HG03558 (cell line): ENCODE measurements around the gene OBSCN.

Experiments used
- ATAC-seq: cut with Tn5 transposase; IDR thresholded peaks from one replicate; pipeline ENCODE4 v1.9.1; 2021; ENCODE audit warnings: moderate number of reproducible peaks; ENCODE audit not compliant: unreplicated experiment; ENCODE audit errors: extremely low read depth

Gene OBSCN

GRCh38 chr1:228336308-228337030, 128.6 kb downstream of the OBSCN start:
- ATAC-seq, result no peak

DNA sequence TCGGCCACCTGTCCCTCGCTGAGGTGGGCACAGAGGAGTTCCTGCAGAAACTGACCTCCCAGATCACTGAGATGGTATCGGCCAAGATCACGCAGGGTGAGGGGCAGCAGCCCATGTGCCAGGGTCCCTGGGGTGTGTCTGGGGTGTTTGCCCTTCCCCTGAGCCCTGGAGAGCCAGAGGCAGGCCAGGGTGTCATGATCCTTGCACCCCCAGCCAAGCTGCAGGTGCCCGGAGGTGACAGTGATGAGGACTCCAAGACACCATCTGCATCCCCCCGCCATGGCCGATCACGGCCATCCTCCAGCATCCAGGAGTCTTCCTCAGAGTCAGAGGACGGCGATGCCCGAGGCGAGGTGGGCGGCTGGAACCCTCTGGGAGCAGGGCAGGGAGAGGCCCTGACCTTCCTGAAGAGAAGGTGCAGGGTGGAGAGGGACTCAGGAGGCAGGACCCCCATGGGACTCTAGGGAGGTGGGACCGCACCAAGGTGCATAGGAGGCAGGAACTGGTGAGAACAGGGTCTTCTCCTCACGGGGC, 129.3 kb downstream of the OBSCN start:
- ATAC-seq, result no peak

DNA sequence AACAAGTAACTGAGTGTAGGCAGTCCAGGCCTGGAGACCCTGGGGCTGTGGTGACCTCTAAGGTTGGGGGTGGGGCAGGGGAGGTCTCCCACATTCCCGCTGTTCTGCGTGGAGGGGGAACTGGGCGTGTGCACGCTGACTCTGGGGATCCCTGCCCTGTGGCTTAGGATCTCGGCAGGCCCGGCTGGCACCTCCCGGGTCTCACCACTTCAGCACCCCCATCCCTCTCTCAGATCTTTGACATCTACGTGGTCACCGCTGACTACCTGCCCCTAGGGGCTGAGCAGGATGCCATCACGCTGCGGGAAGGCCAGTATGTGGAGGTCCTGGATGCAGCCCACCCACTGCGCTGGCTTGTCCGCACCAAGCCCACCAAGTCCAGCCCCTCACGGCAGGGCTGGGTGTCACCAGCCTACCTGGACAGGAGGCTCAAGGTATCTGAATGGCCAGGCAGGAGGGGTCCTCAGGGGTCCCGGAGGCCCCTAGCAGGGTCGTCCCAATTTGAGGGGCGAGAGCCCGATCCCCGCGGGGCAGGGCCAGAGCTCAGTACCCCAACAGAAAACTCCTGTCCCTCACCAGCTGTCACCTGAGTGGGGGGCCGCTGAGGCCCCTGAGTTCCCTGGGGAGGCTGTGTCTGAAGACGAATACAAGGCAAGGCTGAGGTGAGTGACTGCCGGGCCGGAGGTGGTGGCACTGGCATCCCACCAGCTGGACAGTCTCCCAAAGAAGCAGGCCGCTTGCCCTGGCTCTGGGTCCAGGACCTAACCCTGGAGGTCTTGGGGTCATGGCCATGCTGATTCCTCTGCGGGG, 130.1 kb downstream of the OBSCN start:
- ATAC-seq, result no peak

GRCh38 chr1:228338521-228339051, 130.7 kb downstream of the OBSCN start:
- no peak for ATAC-seq

GRCh38 chr1:228339059-228339704, 131.3 kb downstream of the OBSCN start:
- ATAC-seq, result no peak

GRCh38 chr1:228339766-228340685, 132.2 kb downstream of the OBSCN start:
- ATAC-seq, result no peak

DNA sequence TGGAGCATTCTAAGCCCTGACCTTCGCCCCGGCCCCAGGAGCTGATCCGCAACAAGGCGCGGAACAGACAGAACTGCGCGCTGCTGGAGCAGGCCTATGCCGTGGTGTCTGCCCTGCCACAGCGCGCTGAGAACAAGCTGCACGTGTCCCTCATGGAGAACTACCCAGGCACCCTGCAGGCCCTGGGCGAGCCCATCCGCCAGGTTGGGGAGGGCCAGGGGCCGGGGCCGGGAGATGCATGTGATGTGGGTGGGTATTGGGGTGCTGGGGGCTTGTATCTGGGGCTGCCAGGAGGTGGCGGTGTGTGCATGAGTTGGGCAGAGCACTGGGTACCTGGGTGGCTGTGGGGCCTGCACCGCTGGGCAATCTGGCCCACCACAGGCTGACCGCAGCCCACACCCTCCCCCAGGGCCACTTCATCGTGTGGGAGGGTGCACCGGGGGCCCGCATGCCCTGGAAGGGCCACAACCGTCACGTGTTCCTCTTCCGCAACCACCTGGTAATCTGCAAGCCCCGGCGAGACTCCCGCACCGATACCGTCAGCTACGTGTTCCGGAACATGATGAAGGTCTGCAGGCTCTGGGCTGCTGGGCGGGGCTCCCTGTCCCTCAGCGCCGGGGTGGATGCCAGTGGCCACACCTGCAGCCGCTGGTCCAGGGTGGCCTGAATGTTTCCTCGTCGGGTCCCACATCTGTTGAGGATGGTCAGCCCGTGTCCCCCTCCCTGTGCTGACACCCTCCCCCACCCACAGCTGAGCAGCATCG, 133.0 kb downstream of the OBSCN start:
- no peak for ATAC-seq

DNA sequence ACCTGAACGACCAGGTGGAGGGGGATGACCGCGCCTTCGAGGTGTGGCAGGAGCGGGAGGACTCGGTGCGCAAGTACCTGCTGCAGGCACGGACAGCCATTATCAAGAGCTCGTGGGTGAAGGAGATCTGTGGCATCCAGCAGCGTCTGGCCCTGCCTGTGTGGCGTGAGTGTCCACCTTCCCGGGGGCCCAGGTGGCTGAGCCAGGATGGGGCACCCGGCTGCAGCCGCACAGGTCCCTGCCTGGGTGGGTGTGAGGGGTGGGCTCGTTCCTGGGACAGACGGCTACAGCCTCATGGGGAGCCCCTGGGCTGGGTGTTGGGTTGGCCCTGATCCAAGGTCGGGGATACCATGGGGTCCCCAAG, 133.6 kb downstream of the OBSCN start:
- ATAC-seq, result no peak

DNA sequence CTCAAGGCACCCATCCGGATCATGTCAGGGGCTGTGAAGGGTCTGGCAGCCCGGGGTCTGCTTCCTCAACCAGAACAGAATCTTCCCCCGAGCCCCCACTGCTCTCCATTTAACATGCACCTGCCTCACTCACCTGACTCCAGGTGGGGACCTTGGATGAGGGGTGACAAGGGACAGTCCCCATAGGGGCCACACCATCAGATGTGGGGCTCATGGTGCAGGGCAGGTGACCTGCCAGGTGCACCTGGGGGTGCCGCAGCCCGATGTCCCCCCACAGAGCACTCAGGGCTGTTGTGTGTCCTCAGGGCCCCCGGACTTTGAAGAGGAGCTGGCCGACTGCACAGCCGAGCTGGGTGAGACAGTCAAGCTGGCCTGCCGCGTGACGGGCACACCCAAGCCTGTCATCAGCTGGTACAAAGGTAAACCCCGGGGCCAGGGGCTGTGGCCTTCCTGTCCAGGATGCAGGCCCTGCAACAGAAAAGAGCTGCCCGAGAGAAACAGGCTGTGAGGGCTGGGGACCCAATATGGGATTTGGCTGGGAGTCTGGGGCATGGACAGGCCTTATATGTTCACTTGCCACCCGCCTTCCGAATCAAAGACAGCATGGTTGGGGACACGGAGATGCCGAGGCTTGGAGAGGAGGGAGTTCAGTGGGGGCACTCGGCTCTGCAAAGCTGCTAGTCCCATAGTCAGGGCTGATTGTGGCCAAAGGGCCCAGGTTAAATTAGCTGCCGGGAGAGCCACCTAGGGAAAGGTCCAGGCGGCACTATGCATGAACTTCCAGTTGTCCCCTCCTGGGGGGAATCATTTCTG, 134.2 kb downstream of the OBSCN start:
- no peak for ATAC-seq

DNA sequence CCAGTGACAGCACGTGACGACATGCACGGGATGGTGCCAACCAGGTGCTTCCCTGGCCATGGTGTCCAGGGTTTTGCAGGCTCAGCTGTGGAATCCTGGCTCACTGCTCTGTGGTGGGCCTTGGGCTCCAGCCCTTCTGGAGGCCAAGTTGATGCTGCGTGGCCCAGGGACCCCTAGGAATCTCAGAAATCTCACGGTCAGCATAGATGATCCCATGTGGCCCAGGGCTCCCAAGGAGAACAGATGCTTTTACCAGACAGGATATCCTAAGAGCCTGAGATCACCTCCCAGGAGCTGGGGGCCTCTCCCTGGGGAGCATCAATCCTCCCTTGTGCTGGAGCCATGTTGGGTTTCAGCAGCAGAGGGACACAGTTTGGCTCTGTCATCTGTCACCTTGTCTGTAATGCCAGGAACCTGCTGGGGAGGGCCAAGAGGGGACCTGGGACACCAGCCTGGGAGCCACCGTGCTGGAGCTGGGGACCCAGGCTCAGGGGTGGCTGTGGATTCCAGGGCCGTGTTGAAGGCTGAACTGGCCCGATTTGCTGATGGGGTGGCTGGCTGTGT, 134.9 kb downstream of the OBSCN start:
- ATAC-seq, result no peak

GRCh38 chr1:228343191-228343661, 135.4 kb downstream of the OBSCN start:
- no peak for ATAC-seq

- ATAC-seq, result no peak
These were observed 136.8 kb downstream of the OBSCN start for GRCh38 chr1:228344631-228345072.

DNA sequence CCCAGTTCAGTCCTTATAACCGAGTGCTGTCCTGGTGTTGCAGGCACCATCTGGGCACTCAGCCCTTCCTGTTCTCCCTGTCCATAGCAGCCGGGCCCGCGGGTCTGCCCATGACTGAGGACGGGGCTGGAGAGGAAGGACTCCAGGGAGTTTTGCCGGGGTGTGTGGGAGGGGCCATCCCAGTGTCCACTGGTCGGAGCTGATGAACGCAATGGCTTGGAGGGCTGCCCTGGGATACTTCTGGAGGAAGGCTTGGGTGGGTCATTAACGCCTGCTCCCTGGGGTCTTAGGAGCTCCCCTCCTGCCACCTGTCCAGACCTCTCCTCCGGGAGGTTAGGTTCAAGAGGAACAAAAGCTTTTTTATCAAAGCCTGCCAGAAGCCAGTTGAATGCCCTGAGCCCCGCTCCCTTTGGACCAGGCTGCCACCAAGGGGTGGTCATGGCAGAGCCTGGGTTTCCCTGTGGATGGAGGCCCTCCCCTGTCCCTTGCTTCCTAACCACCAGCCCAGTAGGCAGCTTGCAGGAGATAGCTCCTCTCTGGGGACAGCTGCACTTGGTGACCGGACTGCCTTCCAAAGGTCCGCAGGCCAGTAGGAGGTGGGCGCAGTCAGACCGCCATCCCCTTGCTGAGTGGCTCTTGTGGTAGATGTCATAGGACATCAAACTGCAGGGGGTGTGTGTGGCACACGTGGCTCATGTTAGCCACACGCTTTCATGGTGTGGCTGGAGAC, 137.5 kb downstream of the OBSCN start:
- no peak for ATAC-seq

- no peak for ATAC-seq
These were observed 138.9 kb downstream of the OBSCN start for GRCh38 chr1:228346731-228347130.

GRCh38 chr1:228347181-228347580, 139.3 kb downstream of the OBSCN start:
- ATAC-seq, result no peak

- ATAC-seq, result no peak
These were observed 141.0 kb downstream of the OBSCN start for GRCh38 chr1:228348708-228349467.
